Activated T-cell treated with anti-CD3 and anti-CD28 coated beads for 24 hours (primary cell): ENCODE measurements around the gene CARHSP1.
"Not testable (repeated sequence)": the region's sequence is repeated elsewhere in the genome, so short reads cannot be mapped to it uniquely, and the experiment has no call there.

ENCODE experiments used
- DNase-seq: peaks from one replicate; pipeline ENCODE4 v3.0.0-alpha.2; 2020; ENCODE audit warnings: low read depth

The CARHSP1 gene

GRCh38 chr16:8872071-8872470 is 3.3 kb upstream of the CARHSP1 start:
- no peak for DNase-seq

GRCh38 chr16:8869988-8870241 is 1.1 kb upstream of the CARHSP1 start:
- not testable (repeated sequence) for DNase-seq

- no peak for DNase-seq
Observed at GRCh38 chr16:8869212-8869987, 594 bp upstream of the CARHSP1 start.

- no peak for DNase-seq
Observed at GRCh38 chr16:8867932-8868415, 832 bp downstream of the CARHSP1 start.

- DNase-seq, result no peak
Observed at GRCh38 chr16:8867216-8867931, 1.4 kb downstream of the CARHSP1 start.

- DNase-seq, result no peak
Observed at GRCh38 chr16:8866884-8867215, 2.0 kb downstream of the CARHSP1 start.

- DNase-seq, result no peak
Observed at GRCh38 chr16:8866118-8866883, 2.5 kb downstream of the CARHSP1 start.

GRCh38 chr16:8865145-8865882 is 3.5 kb downstream of the CARHSP1 start:
- no peak for DNase-seq

- no peak for DNase-seq
Observed at GRCh38 chr16:8864480-8865110, 4.2 kb downstream of the CARHSP1 start.

- no peak for DNase-seq
Observed at GRCh38 chr16:8863594-8864424, 5.0 kb downstream of the CARHSP1 start.

GRCh38 chr16:8862309-8863130 is 6.3 kb downstream of the CARHSP1 start:
- DNase-seq, result no peak

GRCh38 chr16:8861563-8862308 is 7.1 kb downstream of the CARHSP1 start:
- no peak for DNase-seq

- no peak for DNase-seq
Observed at GRCh38 chr16:8859913-8860881, 8.6 kb downstream of the CARHSP1 start.

- no peak for DNase-seq
Observed at GRCh38 chr16:8858994-8859912, 9.6 kb downstream of the CARHSP1 start.

- no peak for DNase-seq
Observed at GRCh38 chr16:8855972-8856371, 12.8 kb downstream of the CARHSP1 start.

- DNase-seq, result no peak
Observed at GRCh38 chr16:8855051-8855786, 13.6 kb downstream of the CARHSP1 start.
